ENCODE data around the gene KCND1. TPM values are rescaled to one million over a fixed set of nuclear protein-coding genes. Genes with fewer than 3 reads are reported as not detected.

Gene KCND1
- total and polyA plus RNA-seq, 10 of the 15 experiments (the other 5 are each of a cell fraction or from before 2014, with no cell fraction given): 0.02 to 1.0 (median 0.39) TPM

DNA sequence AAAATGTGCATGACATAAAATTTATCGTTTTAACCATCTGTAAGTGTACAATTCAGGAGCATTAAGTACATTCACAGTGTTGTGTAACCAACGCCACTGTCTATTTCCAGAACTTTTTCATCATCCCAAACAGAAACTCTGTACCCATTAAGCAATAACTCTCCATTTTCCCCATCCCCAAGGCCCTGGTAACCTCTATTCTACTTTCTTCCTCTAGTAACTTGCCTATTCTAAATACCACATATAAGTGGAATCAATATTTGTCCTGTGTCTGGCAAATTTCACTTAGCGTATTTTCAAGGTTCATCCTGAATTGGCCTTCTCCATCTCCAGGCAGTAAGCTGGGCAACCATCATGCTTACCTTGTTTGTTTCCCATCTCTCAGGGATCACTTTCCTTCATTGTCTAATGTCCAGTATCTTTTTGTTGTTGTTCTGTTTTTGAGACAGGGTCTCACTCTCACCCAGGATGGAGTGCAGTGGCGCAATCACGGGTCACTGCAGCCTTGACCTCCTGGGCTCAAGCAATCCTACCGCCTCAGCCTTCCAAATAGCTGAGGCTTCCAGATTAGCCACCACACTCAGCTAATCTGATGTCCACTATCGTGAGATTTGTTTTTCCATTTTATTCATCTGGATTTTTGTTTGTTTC is 48.1 kb upstream of the KCND1 start (continued):
- TF ChIP-seq, protein P1, sequence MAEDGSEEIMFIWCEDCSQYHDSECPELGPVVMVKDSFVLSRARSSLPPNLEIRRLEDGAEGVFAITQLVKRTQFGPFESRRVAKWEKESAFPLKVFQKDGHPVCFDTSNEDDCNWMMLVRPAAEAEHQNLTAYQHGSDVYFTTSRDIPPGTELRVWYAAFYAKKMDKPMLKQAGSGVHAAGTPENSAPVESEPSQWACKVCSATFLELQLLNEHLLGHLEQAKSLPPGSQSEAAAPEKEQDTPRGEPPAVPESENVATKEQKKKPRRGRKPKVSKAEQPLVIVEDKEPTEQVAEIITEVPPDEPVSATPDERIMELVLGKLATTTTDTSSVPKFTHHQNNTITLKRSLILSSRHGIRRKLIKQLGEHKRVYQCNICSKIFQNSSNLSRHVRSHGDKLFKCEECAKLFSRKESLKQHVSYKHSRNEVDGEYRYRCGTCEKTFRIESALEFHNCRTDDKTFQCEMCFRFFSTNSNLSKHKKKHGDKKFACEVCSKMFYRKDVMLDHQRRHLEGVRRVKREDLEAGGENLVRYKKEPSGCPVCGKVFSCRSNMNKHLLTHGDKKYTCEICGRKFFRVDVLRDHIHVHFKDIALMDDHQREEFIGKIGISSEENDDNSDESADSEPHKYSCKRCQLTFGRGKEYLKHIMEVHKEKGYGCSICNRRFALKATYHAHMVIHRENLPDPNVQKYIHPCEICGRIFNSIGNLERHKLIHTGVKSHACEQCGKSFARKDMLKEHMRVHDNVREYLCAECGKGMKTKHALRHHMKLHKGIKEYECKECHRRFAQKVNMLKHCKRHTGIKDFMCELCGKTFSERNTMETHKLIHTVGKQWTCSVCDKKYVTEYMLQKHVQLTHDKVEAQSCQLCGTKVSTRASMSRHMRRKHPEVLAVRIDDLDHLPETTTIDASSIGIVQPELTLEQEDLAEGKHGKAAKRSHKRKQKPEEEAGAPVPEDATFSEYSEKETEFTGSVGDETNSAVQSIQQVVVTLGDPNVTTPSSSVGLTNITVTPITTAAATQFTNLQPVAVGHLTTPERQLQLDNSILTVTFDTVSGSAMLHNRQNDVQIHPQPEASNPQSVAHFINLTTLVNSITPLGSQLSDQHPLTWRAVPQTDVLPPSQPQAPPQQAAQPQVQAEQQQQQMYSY (CRISPR knock-in tag; IDR thresholded peaks at IDR 0.05): no peak
- no peak for TF ChIP-seq ASH2L (IDR thresholded peaks at IDR 0.05; ENCODE audit: borderline replicate concordance, low read depth)

DNA sequence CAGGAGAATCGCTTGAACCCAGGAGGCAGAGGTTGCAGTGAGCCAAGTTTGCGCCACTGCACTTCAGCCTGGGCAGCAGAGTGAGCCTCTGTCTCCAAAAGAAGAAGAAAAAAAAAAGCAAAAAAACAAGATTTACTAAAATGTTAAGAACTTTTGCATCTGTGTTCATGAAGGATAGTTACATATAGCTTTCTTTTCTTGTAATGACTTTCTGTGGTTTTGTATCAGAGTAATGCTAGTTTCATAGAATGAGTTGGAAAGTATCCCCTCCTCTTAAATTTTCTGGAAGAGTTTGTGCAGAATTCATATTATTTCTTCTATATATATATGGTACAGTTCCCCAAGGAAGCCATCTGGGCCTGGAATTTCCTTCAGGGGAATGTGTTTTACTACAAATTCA is 47.4 kb upstream of the KCND1 start:
- intact Hi-C loops (cut with micrococcal nuclease; ENCODE audit: unreplicated experiment) (no loop called here), in situ Hi-C loops (cut with MboI) (no loop called here)
- H3K27me3 ChIP-seq (replicated peaks in 1 of 2; ENCODE audit: control insufficient read depth in 2 of 2, insufficient read depth in 2 of 2, low read length in 1 of 2): no peaks in the 10 kb centered on the region
- no peak overlapping the region for H3K27ac ChIP-seq (ENCODE audit: control insufficient read depth, insufficient read depth)
- TF ChIP-seq LARP7 (IDR thresholded peaks at IDR 0.05) (no peak), JUNB (IDR thresholded peaks at IDR 0.05) (peak; percentile 34; the same call in 1 of the 2 replicates), RUNX3 (IDR thresholded peaks at IDR 0.05; ENCODE audit: low read length) (peak; percentile 58; the same call in 1 of the 2 replicates), STAT3 (IDR thresholded peaks at IDR 0.05; ENCODE audit: low read depth, low read length) (no peak), MXI1 (IDR thresholded peaks at IDR 0.05; ENCODE audit: low read depth, low read length) (no peak), CHD2 (IDR thresholded peaks at IDR 0.05; ENCODE audit: borderline replicate concordance, low read depth, low read length) (no peak), EED (IDR thresholded peaks at IDR 0.05; ENCODE audit: low read depth) (no peak), NFIC (IDR thresholded peaks at IDR 0.05; ENCODE audit: low read depth, low read length) (no peak), IRF3 (IDR thresholded peaks at IDR 0.05) (no peak), POLR2A (IDR thresholded peaks at IDR 0.05; ENCODE audit: low read depth, low read length) (no peak), NR2C2 (IDR thresholded peaks at IDR 0.05; ENCODE audit: borderline replicate concordance, control insufficient read depth, insufficient read length, low read depth) (no peak)
- TF ChIP-seq, protein P2, sequence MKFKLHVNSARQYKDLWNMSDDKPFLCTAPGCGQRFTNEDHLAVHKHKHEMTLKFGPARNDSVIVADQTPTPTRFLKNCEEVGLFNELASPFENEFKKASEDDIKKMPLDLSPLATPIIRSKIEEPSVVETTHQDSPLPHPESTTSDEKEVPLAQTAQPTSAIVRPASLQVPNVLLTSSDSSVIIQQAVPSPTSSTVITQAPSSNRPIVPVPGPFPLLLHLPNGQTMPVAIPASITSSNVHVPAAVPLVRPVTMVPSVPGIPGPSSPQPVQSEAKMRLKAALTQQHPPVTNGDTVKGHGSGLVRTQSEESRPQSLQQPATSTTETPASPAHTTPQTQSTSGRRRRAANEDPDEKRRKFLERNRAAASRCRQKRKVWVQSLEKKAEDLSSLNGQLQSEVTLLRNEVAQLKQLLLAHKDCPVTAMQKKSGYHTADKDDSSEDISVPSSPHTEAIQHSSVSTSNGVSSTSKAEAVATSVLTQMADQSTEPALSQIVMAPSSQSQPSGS (IDR thresholded peaks at IDR 0.05; ENCODE audit: low read length): no peak
- H3K4me3 ChIP-seq: no peak overlapping the region
- H3K9me3 ChIP-seq (replicated peaks; ENCODE audit: control insufficient read depth, insufficient read depth, low read length): no peaks in the 10 kb centered on the region
- ChIA-PET CTCF (no interaction called here), RAD21 (ENCODE audit: unreplicated experiment) (no interaction called here), SMC1A (ENCODE audit: uncharacterized antibody, unreplicated experiment) (no interaction called here), POLR2A (interaction anchor here (0.6 kb wide), 2 partner anchors 23 to 67 kb away, joined by 3 read pairs; no protein-coding TSS in a partner anchor)
- H3K4me2 ChIP-seq (ENCODE audit: control insufficient read depth, insufficient read depth): no peak overlapping the region
- no peaks in the 10 kb centered on the region for H3K79me2 ChIP-seq (ENCODE audit: control insufficient read depth, insufficient read depth, low read length)
- WGBS (ENCODE audit: insufficient coverage, insufficient replicate concordance, low lambda C conversion rate, missing lambda C conversion rate): 19% methylated on average over 2 of the region's 2 CpGs
- H4K20me1 ChIP-seq (ENCODE audit: control insufficient read depth, insufficient read depth): no peaks in the 10 kb centered on the region
- ATAC-seq (no peak), DNase-seq (ENCODE audit: low read depth, low spot score) (no peak), FAIRE-seq (no peak)
- no TSS peak for BruUV-seq (replicated peaks)
- no peaks in the 10 kb centered on the region for H3K36me3 ChIP-seq (ENCODE audit: control insufficient read depth in 2 of 2, insufficient read depth in 2 of 2, low read length in 1 of 2)
- H2AFZ ChIP-seq (ENCODE audit: control insufficient read depth, low read depth, low read length): no peak overlapping the region
- H3K9ac ChIP-seq (ENCODE audit: control insufficient read depth, insufficient read depth, low read length): no peak overlapping the region
- no peaks in the 10 kb centered on the region; the same call in 1 of the 2 replicates for H3K4me1 ChIP-seq (ENCODE audit: control insufficient read depth, insufficient read depth, low read length)

Data from GM12878 (cell line).